Measurements from ENCODE around the gene NKD1.
A peak's percentile ranks its signal among the peaks of the same experiment; 100 is the strongest.

The NKD1 gene

DNA sequence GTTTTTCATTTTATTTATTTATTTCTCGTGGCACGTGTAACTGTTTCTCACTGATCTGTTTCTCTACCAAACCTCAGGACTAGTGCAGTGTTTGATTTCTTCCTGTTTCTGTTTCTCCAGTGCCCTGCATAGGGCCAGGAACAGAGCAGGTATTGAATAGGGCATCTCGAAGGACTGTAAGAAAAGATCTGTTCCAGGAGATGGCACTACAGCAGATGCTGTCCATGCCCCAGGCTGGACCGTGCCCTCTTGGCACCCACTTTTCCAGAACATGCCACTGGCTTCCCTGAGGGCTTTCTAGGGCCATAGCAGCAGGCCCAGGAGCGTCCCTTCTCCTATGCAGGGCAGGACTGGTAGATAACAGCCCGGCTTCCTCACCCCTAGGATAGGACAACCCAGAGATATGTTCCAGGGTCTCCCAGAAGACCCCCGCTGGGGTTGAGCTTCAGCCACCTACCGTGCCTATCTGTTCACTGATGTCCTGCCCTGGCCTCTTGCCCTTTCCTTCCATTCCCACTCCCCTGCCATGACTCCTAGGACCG lies 128.6 kb downstream of the NKD1 start:
- peaks cover 37% of the 10 kb centered on the region for H3K4me1 Mint-ChIP-seq (ENCODE audit: low read depth)
- H3K27ac Mint-ChIP-seq = no peak overlapping the region
- H3K36me3 Mint-ChIP-seq (ENCODE audit: low read depth) = peaks cover 63% of the 10 kb centered on the region
- H3K4me3 Mint-ChIP-seq = no peak overlapping the region
- no peaks in the 10 kb centered on the region for H3K27me3 Mint-ChIP-seq
- peaks cover 12% of the 10 kb centered on the region for H3K9me3 Mint-ChIP-seq

DNA sequence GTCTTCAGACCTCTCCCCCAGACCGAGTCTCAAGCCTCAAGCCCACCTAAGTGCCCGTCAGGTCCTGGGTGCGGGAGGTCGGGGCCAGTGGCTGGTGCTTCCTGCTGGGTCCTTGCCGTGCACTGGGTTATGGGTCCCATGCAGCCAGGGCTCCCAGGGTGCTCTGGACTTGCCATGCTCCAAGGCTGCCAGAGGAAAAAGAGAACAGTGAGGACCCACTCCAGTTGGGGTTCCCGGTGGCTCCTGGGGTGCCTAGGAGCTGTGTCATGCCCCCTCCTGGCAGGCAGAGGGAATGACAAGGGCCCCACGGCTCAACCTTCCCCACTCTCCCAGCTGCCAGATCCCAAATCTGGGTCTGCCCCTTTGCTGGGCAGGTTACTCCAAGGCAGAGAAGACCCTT lies 129.2 kb downstream of the NKD1 start:
- peak overlapping the region; percentile 49 for H3K27ac Mint-ChIP-seq

DNA sequence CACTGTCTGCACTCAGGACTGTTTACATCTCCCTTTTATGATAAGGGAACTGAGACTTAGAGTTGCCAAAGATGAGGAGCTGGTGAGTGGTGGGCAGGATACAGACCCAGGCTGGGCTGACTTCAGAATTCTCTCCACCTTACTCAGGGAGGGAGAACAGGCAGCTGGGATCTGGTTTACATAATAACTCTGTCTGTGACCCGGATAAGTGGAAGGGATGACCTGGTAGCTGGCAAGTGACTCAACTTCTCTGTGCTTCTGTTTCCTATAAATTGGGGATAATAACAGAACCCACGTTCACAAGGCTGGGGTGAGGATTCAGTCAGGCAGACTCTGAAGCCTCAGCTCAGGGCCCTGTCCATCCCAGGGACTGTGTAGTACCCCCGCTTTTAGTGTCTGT lies 130.3 kb downstream of the NKD1 start:
- H3K27ac Mint-ChIP-seq = peak overlapping the region; percentile 61
- H3K9me3 Mint-ChIP-seq = peaks cover 4% of the 10 kb centered on the region
- peak overlapping the region; percentile 61 for H3K4me3 Mint-ChIP-seq
- H3K36me3 Mint-ChIP-seq (ENCODE audit: low read depth) = peaks cover 46% of the 10 kb centered on the region
- peaks cover 54% of the 10 kb centered on the region for H3K4me1 Mint-ChIP-seq (ENCODE audit: low read depth)
- H3K27me3 Mint-ChIP-seq = no peaks in the 10 kb centered on the region

More for the DNA sequence above, 129.2 kb downstream of the NKD1 start:
- H3K4me3 Mint-ChIP-seq = no peak overlapping the region
- peaks cover 43% of the 10 kb centered on the region for H3K4me1 Mint-ChIP-seq (ENCODE audit: low read depth)
- H3K27me3 Mint-ChIP-seq = no peaks in the 10 kb centered on the region
- peaks cover 57% of the 10 kb centered on the region for H3K36me3 Mint-ChIP-seq (ENCODE audit: low read depth)
- H3K9me3 Mint-ChIP-seq = peaks cover 11% of the 10 kb centered on the region

DNA sequence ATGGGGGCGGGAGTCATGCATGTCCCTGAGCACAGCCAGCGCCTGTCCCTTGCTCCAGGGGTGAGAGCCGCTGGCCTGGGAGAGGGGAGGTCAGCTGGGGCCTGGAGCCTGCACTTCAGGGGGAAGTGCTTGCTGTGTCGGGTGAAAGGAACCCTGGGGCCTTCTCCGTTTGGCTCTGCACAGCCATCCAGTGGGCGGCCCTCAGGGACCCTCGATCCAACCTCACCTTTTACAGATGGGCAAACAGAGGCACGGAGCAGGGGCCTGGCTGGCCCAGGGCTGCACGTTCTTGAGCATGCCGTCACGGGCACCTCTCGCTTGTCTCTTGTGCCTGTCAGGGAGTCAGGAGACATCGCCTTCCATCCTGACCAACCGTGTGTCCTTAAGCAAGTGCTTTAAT lies 131.1 kb downstream of the NKD1 start:
- Mint-ChIP-seq H3K4me3 (peak overlapping the region; percentile 87), H3K27ac (peak overlapping the region; percentile 92)

DNA sequence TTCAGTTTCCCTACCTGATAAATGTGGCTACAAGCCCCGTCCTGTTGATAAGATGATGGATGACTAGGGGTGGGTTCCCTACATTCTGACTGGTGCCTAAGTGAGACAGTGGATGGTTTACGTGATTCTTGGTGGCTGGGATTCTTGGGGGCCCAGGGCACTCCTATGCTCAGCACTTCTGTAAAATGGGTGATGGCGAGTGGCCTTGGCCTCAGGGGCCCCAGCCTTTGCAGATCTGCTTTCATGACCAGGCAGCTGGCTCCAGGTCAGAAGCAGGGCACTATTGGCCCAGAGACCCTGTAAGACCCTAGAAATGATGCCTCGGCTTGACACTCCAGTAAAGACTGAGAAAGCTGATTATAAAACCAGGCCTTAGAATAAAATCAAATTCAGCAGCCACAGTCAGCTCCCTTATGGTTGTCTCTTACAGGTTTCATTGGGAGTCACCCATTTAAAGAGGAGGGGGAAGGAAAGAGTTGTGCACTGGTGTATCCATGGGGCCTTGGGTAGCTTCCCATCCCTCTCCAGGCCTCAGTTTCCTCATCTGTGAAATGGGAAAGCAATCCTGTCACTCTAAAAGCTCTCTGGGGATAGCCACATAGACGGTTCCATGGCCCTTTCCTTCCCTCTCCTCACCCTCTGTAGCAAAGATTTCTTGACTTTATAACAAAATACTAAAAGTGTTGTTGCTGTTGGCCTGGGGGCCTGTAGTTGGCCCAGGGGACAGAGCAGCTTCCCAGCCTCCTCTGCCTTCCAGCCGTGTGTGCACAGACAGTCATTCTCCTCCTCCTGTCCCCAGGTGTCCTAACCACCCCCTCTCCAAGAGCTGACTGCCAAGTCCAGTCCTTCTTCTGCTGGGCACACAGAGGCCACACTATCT lies 131.7 kb downstream of the NKD1 start:
- Mint-ChIP-seq H3K27ac (peak overlapping the region; percentile 92), H3K4me3 (peak overlapping the region; percentile 87), H3K4me1 (ENCODE audit: low read depth) (peaks cover 68% of the 10 kb centered on the region), H3K27me3 (no peaks in the 10 kb centered on the region), H3K36me3 (ENCODE audit: low read depth) (peaks cover 33% of the 10 kb centered on the region), H3K9me3 (no peaks in the 10 kb centered on the region)

More for the DNA sequence above, 131.1 kb downstream of the NKD1 start:
- Mint-ChIP-seq H3K36me3 (ENCODE audit: low read depth) (peaks cover 40% of the 10 kb centered on the region), H3K9me3 (no peaks in the 10 kb centered on the region), H3K27me3 (no peaks in the 10 kb centered on the region), H3K4me1 (ENCODE audit: low read depth) (peaks cover 62% of the 10 kb centered on the region)

DNA sequence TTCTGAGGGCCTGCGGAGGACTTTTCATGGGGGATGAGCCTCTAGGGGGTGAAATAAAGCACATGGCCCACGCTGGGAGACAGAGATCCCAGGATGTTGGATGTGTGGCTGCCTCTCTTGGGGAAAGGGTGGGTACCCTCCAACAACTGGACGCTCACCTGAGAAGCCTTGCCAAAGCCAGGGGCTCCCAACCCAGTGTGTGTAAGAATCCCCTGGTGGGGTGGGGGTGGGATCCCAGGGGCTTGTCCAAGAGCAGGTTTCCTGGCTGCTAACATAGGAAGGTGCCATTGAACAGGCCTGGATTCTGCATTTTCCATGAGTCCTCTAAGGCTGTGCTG lies 132.3 kb downstream of the NKD1 start:
- no peaks in the 10 kb centered on the region for H3K9me3 Mint-ChIP-seq
- H3K36me3 Mint-ChIP-seq (ENCODE audit: low read depth) = peaks cover 27% of the 10 kb centered on the region
- H3K27me3 Mint-ChIP-seq = no peaks in the 10 kb centered on the region
- peak overlapping the region; percentile 92 for H3K27ac Mint-ChIP-seq
- H3K4me3 Mint-ChIP-seq = peak overlapping the region; percentile 87
- H3K4me1 Mint-ChIP-seq (ENCODE audit: low read depth) = peaks cover 74% of the 10 kb centered on the region

DNA sequence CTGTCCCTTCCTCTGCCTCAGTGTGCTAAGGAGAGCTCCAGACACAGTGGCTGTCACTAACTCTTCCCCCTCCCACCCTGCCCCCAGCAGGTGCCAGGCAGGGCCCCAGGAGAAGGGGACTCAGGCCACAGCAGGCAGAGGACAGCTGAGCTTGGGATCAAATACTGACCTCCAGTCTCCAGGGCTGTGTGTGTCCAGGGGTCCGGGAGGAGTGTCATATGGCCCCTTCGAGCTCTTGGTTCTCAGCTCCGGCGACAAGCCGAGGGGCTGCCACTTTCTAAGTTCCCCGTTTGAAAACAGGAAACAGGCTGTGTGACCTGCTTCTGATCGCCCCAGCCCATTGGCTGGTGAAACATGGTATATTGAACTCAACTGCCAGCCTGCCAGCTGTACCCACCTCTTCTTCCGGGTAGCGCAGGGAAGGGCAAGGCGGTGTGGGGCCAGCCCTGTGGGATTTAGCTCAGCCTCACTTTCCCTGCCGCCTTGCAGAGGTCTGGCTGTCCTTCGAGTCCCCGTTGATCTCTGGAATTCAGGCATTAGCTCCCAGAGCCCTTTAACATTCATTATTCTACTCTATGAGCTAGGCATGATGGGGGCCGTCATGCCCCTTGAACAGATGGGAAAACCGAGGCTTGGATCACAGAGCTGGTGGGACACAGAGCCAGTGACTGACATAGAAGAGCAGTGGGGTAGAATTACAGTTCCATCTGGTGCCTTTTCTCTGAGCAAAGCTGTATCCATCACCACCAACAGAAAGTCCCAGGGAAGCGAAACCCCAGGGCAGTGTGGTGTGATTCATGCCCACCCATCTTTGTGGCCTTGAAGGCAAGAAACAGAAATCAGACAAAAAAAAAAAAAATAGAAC lies 133.1 kb downstream of the NKD1 start, which contains the start of gene SNX20:
Gene SNX20, minus strand, starts transcription at position 292 of the 865 bp plus-strand sequence. CDS start 3,786 bp downstream, outside the sequence.
- Mint-ChIP-seq H3K4me1 (ENCODE audit: low read depth) (peaks cover 80% of the 10 kb centered on the region), H3K27ac (peak within 1 kb of the TSS; percentile 92), H3K4me3 (peak within 1 kb of the TSS; percentile 87), H3K27me3 (no peaks in the 10 kb centered on the region), H3K36me3 (ENCODE audit: low read depth) (peaks cover 20% of the 10 kb centered on the region), H3K9me3 (no peaks in the 10 kb centered on the region)

DNA sequence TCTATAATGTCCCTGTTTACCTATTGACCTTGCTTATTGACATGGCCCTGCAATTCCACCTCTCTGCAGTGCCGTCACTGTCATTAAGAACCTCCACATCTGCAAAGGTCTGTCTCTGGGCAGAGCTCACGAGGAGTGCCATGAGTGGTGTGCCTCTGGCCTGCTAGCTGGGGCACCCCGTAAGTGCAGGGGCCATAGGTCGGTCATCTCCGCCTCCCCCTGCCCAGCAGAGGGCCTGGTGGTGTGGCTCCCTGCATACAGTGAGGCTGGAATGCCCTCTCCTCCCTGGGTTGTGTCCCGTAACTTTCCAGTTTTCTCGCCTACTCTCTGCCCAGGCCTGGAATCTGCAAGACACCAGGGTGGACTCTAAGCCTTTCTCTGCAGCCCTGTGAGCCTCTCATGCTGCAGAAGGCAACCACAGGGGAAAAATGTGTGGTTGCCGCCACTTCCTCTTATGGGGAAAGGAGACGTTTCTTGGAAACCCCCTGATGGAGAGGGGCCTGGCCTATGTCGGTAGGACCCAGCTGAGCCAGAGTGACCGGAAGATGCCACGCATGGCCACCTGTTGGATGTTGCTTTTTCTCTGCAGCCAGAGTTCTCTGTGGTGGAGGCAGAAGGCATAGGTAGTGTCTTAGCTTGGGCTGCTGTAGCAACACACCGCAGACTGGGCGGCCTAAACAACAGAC lies 135.6 kb downstream of the NKD1 start:
- H3K4me1 Mint-ChIP-seq (ENCODE audit: low read depth) = peaks cover 70% of the 10 kb centered on the region
- H3K27me3 Mint-ChIP-seq = no peaks in the 10 kb centered on the region
- H3K4me3 Mint-ChIP-seq = peak overlapping the region; percentile 64
- H3K27ac Mint-ChIP-seq = peak overlapping the region; percentile 94
- H3K36me3 Mint-ChIP-seq (ENCODE audit: low read depth) = peaks cover 2% of the 10 kb centered on the region
- no peaks in the 10 kb centered on the region for H3K9me3 Mint-ChIP-seq

DNA sequence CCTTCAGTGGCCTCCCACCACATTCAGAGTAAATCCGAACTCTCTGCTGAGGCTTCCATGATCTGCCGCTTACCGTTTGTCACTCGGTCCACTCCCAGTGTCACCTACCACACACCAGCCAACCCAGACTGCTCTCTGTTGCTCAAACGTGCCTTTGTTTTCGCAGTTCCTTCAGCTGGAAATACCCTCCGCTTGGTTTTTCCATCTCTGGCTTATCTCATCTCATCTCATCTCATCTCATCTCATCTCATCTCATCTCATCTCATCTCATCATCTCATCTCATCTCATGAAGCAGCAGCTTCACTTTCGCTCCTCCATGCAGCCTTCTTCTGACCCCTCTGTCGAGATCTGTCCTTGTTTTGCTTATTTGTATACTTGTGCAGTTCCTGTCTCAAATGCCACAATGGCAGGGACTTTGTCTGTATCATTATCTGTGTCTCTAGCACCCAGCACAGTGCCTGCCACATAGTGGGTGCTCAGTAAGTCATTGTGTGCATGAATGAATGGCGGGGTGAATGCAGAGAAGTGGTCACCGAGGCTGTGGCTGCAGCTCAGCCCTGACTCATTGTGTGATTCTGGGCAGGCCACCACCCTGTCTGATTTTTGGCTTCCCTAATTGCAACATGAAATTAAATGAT lies 136.7 kb downstream of the NKD1 start:
- no peaks in the 10 kb centered on the region for H3K36me3 Mint-ChIP-seq (ENCODE audit: low read depth)
- peaks cover 68% of the 10 kb centered on the region for H3K4me1 Mint-ChIP-seq (ENCODE audit: low read depth)
- H3K27me3 Mint-ChIP-seq = no peaks in the 10 kb centered on the region
- H3K9me3 Mint-ChIP-seq = no peaks in the 10 kb centered on the region
- peak overlapping the region; percentile 94 for H3K27ac Mint-ChIP-seq
- H3K4me3 Mint-ChIP-seq = peak overlapping the region; percentile 64

DNA sequence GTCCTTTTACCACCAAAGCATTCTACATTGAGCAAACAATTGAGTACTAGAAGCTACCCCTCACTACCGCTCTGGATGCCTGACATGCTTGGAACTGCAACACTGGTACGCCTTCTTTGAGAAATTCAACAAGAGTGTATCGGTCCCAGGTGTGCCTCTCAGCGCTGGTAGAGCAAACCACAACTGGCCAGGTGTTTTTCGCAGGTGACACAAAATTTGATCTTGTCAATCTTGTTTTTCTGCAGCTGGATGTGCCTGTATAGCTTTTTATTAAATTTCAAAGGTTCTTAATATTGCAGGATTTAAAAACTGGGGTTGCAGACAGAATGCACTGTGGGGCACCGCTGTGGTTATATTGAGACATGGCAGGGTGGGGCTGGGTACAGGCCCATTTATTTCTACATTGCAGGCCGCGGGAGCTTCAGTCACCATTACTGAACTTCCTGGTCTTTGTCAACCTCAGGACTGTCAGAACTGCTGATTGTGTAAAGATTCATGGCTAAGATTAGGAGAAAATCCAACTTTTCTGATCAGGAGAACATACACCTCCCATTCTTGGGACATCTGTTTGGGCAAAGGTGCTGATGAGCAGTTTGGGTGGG lies 137.4 kb downstream of the NKD1 start:
- peaks cover 67% of the 10 kb centered on the region for H3K4me1 Mint-ChIP-seq (ENCODE audit: low read depth)
- no peaks in the 10 kb centered on the region for H3K27me3 Mint-ChIP-seq
- H3K36me3 Mint-ChIP-seq (ENCODE audit: low read depth) = no peaks in the 10 kb centered on the region
- peak overlapping the region; percentile 94 for H3K27ac Mint-ChIP-seq
- peak overlapping the region; percentile 64 for H3K4me3 Mint-ChIP-seq
- no peaks in the 10 kb centered on the region for H3K9me3 Mint-ChIP-seq

DNA sequence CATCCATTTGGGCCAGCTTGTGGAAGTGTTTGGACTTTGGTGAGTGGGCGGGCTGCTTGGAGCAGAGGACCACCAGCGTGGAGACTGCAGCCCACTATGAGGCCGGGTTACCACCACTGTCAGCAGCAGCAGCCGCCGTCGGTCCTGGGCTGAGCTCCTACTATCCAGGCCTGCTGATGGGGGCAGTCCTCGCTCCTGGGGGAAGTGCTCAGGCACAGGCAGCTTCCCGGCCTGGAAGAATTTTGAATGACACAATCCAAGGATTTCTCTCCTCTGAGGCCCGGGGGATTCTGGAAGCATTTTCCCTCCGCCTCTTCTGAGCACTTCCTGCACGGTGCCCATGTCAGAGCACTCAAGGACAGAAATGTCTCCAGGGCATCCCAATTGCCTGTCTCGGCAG lies 139.9 kb downstream of the NKD1 start:
- Mint-ChIP-seq H3K4me3 (no peak overlapping the region), H3K36me3 (ENCODE audit: low read depth) (no peaks in the 10 kb centered on the region), H3K27ac (no peak overlapping the region), H3K27me3 (no peaks in the 10 kb centered on the region), H3K9me3 (no peaks in the 10 kb centered on the region), H3K4me1 (ENCODE audit: low read depth) (peaks cover 71% of the 10 kb centered on the region)

DNA sequence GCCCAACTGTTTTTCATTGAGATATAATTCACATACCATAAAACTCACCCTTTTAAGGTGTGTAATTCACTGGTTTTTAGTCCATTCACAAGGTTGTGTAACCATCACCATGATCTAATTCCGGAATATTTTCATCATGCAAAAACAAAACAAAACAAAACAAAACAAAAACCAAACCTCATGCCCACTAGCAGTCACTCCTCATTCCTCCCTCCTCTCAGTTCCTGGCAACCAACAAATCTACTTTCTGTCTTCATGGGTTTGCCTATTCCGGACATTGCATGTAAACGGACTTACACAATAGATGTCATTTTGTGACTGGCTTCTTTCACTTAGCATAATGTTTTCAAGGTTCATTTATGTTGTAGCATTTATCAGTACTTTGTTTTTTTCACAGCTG lies 140.7 kb downstream of the NKD1 start:
- no peak overlapping the region for H3K4me3 Mint-ChIP-seq
- H3K27me3 Mint-ChIP-seq = no peaks in the 10 kb centered on the region
- H3K27ac Mint-ChIP-seq = no peak overlapping the region
- peaks cover 66% of the 10 kb centered on the region for H3K4me1 Mint-ChIP-seq (ENCODE audit: low read depth)
- no peaks in the 10 kb centered on the region for H3K9me3 Mint-ChIP-seq
- H3K36me3 Mint-ChIP-seq (ENCODE audit: low read depth) = no peaks in the 10 kb centered on the region

DNA sequence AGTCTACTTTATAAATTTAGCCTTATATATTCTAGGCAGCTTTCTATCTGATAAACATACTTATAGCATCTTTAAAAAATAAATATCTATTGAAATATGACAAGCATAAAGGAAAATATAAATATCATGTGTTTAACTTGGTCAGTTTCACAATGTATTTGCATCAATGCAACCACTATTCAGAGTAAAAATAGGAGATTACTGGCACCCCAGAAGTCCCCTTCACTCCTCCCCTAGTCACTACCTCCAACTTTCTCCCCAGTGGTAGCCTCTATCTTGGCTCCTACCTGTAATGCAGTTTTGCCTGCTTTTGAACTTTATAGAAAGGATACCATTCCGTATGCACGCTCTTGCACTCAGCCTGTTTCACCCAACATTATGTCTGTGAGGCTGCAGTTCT lies 142.0 kb downstream of the NKD1 start:
- Mint-ChIP-seq H3K4me1 (ENCODE audit: low read depth) (peaks cover 65% of the 10 kb centered on the region), H3K27me3 (peaks cover 4% of the 10 kb centered on the region), H3K4me3 (no peak overlapping the region), H3K27ac (no peak overlapping the region), H3K36me3 (ENCODE audit: low read depth) (no peaks in the 10 kb centered on the region), H3K9me3 (no peaks in the 10 kb centered on the region)

DNA sequence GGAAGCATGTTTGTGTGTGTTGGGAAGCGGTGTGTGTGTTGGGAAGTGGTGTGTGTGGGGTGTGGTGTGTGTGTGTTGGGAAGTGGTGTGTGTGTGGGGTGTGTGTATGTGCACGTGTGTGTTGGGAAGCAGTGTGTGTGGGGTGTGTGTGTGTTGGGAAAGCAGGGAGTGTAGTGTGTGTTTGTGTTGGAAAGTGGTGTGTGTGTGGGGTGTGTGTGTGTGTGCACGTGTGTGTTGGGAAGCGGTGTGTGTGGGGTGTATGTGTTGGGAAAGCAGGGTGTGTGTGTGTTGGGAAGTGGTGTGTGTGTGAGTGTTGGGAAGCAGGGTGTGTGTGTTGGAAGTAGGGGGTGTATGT lies 144.4 kb downstream of the NKD1 start:
- peak overlapping the region; percentile 57 for H3K27ac Mint-ChIP-seq
- H3K4me3 Mint-ChIP-seq = peak overlapping the region; percentile 58
- H3K4me1 Mint-ChIP-seq (ENCODE audit: low read depth) = peaks cover 75% of the 10 kb centered on the region
- H3K36me3 Mint-ChIP-seq (ENCODE audit: low read depth) = no peaks in the 10 kb centered on the region
- peaks cover 4% of the 10 kb centered on the region for H3K27me3 Mint-ChIP-seq
- H3K9me3 Mint-ChIP-seq = no peaks in the 10 kb centered on the region
